SIG-M5 treated with dmso at 0.1 percent for 504 hours (cell line): Measurements from ENCODE around the gene RAB34.

Experiments
- DNase-seq: peaks from one replicate; lab custom pipeline; 2025; ENCODE audit not compliant: unreplicated experiment; lab: John Stamatoyannopoulos, UW

Gene RAB34

GRCh38 chr17:28688481-28688880 is 29.2 kb downstream of the RAB34 start:
- no peak for DNase-seq

DNA sequence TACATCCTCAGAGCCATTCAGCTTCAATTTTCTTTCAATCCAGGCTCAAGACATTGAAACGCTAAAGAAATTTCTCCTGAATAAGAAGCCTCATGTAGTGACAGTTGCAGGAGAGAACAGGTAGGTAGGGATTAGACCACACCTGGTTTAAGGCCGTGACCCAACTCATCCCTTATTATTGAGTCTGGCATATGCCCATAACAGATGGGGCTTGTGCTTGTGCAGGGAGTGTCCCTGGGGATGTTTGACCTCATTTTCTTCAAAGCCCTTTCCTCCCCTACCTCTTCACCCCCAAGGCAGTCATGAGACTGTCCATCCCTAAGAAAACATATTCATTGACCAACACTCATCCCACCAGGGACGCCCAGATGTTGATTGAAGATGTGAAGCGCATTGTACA is 31.4 kb downstream of the RAB34 start:
- DNase-seq: no peak

GRCh38 chr17:28685366-28685765 is 32.3 kb downstream of the RAB34 start:
- no peak for DNase-seq

DNA sequence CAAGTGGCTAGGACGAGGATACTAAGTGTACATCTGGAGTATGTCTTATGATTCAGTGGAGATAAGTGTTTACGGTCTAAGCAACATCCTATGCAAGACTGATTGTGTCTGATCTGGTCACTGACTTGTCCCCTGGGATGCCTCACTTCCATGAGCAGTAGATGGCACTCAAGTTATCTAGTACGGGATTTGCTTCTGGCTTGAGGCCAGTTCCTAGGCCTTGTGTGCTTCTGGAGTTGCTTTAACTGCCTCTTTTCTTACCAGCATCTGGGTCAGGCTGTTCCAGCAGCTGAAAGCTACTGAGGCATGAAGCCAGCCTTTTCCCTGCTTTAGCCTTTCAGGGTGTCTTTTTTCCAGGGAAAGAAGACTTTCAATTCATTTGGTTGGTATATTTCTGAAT is 32.7 kb downstream of the RAB34 start:
- DNase-seq: no peak

DNA sequence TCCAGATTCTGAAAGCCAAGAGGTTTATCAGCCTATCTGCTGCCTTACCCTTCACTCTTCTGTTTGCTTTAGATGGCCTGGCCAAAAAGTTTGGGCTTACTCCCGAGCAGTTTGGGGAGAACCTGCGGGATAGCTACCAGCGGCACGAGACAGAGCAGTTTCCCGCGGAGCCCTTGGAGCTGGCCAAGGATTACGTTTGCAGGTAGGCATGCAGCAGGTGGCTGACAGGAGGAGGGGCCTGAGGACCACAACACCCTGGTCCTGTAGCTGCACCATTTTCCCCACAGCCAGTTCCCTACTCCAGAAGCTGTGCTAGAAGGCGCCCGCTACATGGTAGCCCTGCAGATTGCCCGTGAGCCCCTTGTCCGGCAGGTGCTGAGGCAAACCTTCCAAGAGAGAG is 35.0 kb downstream of the RAB34 start:
- no peak for DNase-seq

- DNase-seq: peak; percentile 13
Measured at GRCh38 chr17:28675980-28676379, 41.7 kb downstream of the RAB34 start.

DNA sequence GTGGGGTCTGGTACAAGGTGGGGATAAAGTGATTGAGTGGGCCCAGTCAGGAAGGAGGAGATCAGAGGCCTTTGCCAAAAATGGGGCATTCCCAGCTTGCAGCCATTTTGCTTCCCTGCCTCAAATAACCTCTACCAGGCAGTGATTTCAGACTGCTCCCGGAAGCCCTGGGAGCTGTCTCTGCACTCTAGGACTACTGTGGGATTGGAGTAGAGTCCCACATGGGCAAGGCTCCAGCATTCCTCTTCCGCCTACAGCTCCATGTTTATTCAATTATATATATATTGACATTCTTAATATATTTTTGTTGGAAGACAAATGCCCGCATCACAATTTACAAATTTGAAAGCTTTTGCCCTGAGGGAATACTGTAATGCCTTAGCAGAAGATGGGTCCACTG is 42.2 kb downstream of the RAB34 start:
- DNase-seq: no peak

DNA sequence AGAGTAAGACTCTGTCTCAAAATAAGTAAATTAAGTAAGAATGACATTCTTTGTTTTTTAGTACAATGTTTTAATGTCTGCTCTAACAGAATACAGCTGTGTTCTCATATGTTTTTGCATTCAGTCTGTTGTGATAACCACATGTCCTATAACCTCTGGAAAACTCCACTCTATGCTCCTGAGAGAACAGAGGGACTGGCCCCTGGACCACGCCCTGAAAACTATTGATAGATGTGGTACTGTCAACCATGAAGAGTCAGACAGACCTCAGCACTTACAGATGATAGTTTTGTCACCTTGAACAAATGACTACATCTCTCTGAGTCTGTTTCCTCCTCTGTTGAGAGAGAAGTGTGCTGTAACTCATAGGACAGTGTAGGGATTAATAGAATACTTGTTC is 47.8 kb downstream of the RAB34 start:
- no peak for DNase-seq

DNA sequence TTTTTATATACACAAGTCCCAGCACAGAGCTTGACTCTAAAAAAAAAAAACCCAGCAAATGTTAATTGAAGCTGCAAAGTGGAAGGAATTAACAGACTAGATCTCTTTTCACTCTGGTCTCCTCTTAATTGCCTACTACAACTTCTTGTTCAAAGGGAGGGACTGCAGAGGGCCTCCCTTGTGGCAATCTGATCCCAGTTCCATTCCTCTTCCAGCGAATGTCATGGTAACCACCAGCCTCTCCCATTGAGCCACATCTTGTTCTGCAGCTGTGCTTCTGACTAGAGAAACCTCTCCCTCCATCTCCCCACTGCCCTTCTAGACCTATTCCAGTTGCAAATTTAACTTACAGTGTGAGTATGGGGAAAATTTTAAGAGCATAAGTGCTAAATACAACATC is 49.8 kb downstream of the RAB34 start:
- DNase-seq: no peak

GRCh38 chr17:28665994-28666393 is 51.7 kb downstream of the RAB34 start:
- DNase-seq: peak; percentile 40
